HG03575 (cell line): Measurements from ENCODE around the gene CTDSP2.
"Not testable (repeated sequence)": the region's sequence is repeated elsewhere in the genome, so short reads cannot be mapped to it uniquely, and the experiment has no call there.

Experiments
- ATAC-seq: cut with Tn5 transposase; IDR thresholded peaks from one replicate; pipeline ENCODE4 v1.9.1; 2021; ENCODE audit not compliant: unreplicated experiment, insufficient number of reproducible peaks, low FRiP score; ENCODE audit errors: extremely low read depth

CTDSP2 gene

DNA sequence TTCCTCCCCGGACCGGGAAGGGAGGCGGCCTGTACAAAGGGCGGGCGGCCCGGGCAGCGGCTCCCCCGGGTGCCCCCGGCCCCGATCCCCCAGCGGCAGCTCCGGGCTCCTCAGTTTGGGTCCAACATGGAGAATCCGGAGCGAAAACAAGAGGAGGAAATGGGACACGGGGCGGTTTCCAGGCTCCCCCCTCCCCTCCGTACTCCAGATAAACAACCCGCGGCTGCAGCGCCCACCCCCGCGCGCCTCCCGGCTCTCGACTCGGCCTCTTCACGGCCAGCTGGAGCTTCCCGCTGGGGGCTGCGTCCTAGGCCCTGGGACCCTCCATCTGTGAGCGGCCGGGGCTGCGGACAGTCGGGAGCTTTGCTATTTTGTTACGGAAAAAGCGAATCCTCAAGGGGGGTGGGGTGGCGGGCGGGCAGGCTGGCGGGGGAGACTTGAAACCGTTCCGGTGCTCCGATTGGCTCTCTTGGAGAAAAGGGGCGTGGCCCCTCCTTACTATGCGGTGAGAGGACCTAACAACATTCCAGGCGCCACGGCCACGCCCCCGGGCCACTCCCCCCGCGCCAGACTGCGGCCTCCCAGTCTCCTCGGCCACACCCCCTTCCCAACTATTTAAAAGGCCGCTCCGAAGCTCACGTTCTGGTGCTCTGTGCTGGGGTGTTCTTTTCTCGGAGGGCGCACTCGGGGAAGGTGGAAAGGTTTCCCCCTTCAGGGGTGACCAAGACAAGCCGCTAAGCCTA lies at the start of gene CTDSP2:
TSS of gene CTDSP2 (minus strand) at position 153 of the 743 bp plus-strand sequence. CDS start 294 bp downstream, outside the sequence.
- ATAC-seq: no peak

DNA sequence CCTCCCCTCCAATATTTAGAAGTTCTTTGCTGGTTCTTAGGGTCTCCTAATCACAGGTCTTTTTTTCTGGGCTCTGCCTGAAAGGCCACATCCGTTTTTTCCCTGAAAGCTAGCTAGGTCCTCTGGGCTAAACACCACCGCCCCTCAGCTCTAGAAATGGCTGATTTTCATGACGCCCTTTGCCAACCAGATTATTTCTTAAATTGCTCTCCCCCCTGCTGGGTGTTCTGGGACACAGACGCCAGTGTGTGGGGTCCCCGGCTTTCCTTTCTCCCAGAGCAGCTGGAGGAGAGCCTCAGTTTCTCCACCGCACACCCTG lies 49.5 kb upstream of the CTDSP2 start:
- no peak for ATAC-seq

- ATAC-seq: no peak
Observed at GRCh38 chr12:57895389-57896114, 49.0 kb upstream of the CTDSP2 start.

GRCh38 chr12:57894399-57895292 lies 48.1 kb upstream of the CTDSP2 start:
- ATAC-seq: no peak

GRCh38 chr12:57893431-57894353 lies 47.2 kb upstream of the CTDSP2 start:
- ATAC-seq: no peak

DNA sequence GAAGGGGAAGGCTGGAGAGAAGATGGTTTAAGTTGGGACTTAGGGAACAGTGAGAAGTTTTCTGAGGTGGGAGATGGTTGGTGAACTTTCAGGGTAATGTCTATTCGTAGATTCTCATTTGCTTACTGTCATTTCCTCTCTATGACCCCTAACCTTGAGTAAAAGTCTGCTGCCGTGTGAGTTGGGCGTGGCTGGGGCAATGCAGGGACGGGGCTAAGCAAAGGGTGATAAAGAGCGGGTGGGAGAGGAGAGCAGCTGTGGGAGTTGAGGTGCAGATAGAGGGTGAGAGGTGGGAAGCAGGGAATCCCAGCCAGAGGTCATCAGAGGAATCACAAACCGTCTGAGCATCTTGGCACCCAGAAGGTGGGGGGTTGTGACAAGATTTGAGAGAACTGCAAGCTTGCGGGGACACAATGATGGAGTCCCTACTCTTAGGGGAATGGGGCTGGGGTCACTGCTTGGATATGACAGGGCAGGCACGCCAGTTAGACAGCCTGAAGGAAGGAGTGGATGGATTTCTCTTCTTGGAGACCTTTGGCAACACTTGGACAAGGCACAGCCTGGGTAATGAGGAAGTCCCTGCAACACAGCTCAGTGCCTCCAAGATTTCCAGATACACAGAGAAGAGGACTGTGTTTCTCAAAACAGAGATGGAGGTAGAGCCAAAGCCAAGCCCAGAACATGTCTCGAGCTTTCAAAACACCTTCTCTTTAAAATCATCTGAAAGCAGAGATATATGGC lies 45.9 kb upstream of the CTDSP2 start:
- no peak for ATAC-seq

GRCh38 chr12:57891542-57892228 lies 45.2 kb upstream of the CTDSP2 start:
- ATAC-seq: no peak

- no peak for ATAC-seq
Observed at GRCh38 chr12:57890191-57891115, 43.9 kb upstream of the CTDSP2 start.

GRCh38 chr12:57889500-57889989 lies 43.0 kb upstream of the CTDSP2 start:
- ATAC-seq: no peak

DNA sequence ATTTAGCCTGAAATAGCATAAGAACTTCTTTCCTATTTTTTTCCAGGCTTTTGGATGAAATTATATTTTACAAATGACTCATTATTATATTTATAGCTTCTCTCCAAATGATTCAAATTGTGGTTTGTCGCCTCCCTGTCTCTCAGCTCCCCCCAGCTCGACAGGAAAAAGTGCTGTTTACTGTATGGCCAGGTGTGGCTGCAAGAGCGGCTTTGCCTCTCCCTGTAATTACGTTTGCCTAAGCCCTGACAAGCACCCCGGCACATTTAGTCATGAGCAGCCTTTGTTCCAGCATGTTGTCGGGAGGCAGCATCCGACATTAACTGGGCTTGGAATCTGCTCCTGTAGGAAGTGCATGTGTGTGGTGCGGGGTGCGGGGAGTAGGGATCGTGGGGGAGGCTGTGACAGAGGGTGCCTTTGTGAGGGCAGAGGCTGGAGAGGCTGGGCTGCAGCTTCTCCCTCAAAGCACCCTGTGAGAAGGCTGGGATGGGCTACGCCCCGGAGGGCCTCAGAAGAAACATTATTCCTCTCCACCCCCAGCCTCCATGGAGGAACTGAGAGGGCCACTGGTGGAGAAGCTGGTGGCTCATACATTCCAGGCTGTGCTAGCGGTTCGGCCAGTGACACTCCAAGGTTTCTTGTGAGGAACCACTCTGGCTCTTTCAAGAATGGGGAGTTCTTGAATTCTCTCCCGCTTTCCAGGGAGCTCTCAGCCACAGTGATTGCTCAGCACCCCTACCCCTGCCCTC lies 42.1 kb upstream of the CTDSP2 start:
- no peak for ATAC-seq

- no peak for ATAC-seq
Observed at GRCh38 chr12:57887631-57888408, 41.3 kb upstream of the CTDSP2 start.

- not testable (repeated sequence) for ATAC-seq
Observed at GRCh38 chr12:57886964-57887363, 40.4 kb upstream of the CTDSP2 start.

- ATAC-seq: no peak
Observed at GRCh38 chr12:57886542-57886941, 40.0 kb upstream of the CTDSP2 start.

GRCh38 chr12:57885207-57885606 lies 38.7 kb upstream of the CTDSP2 start:
- no peak for ATAC-seq

DNA sequence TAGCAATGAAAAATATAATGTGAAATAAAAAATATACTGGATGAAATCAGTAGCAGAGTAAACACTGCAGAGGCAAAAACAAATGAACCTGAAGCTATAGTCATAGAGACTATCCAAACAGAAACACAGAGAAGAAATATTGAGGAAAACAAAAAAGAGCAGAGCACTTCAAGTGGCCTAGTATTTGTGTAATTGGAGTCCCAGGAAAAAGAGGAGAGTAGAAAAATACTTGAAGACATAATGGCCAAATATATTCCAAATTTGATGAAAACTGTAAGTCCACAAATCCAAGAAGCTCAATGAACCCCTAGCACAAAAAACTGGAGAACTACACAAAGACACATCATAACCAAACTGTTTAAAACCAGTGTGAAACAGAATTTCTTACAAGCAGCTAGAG lies 37.2 kb upstream of the CTDSP2 start:
- ATAC-seq: no peak
